NCI-H526 (cell line): ENCODE results near the gene ACOXL.

ENCODE experiments used
- DNase-seq, 2 experiments: peaks; one replicate each; lab custom pipeline; 2025; lab: John Stamatoyannopoulos, UW

Gene ACOXL

DNA sequence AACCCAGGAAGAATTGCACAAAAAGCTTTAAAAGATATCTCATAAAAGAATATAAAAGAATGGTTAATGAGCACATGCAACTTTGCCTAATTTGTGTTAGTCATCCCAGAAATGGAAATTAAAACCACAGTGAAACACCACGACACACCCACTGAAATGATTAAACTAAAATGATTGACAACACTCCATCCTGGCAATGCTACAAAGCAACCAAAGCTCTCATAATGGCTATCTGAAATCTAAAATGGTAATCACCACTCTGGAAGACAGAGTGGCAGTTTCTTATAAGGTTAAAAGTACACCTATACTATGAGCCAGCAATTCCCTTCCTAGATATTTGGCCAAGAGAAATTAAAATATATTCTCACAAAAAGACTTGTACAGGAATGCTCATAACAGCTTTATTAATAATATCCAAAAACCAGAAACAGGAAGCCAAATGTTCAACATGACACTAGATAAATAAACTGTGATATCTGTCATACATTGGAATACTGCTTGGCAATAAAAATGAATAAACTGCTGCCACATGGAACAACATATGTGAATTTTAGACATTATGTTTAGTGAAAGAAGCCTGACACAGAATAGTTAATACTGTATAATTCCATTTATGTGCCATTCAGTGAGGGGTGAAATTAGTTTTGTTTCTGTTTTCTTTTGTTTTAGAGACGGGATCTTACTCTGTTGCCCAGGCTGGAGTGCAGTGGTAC is 283.1 kb downstream of the ACOXL start:
- no peak for DNase-seq

DNA sequence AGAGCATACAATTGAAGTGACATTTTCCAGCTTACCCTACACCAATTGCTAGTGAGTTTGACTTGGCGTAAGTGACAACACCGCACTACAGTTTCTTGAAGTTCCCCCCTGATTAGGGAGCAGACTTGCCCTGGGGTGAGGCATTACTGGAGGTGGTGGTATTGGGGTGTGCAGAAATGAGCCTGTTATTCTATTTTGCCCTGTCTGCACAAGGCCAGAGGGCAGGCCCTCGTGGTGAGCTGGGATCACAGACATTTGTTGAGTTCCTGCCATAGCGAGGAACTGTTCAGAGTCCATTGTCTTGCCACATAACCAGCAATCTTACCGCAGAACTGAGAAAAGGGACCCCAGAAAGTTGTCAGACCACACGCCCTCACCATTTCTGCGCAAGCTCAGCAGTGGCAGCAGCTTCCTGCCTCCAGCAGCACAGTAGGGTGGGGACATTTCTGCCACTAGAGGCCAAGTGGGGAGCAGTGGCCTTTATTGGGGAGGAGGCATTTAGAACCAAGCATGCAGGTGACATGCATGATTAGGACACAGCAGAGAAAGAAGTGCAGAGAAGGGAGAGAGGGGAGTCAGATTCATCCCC is 284.8 kb downstream of the ACOXL start:
- no peak for DNase-seq

GRCh38 chr2:111017909-111018308 is 285.5 kb downstream of the ACOXL start:
- no peak for DNase-seq

DNA sequence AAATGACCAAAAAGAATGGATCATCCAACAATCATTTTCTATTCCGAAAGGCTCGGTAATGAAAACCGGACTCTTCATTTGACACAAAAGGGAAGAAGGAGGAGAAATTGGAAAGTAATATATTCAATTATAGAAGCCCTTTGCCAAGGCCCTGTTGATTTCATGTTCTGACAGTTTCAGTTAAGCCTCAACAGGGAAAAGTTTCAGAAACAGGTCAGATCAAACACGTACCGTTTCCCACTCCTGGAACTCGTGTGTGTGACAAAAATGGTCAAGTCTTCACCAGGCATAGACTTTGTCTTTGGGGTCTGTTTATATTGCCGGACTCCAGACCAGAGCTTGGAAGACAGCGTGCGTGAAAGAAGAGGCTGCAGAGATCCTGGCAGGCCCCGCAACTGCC is 287.0 kb downstream of the ACOXL start:
- no peak for DNase-seq

DNA sequence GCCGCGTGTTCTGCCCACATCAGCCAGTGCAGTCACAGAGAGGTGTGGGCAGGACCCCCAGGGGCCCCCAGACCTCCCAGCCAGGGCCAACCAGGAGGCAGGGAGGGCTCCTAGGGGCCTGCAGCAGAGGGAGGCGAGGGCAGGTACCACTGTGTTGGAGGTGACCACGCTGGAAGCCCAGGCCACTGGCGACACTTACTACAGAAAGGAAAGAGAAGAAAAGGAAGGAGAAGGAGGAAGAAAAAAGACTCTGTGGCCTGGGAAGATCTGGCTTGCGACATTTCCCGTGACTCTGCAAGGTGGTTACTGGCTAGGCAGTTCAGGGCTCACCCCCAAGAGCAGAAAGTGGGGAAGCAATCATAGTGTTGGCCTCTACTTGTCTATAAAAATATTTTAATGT is 290.3 kb downstream of the ACOXL start:
- DNase-seq = no peak

GRCh38 chr2:111024496-111024895 is 292.1 kb downstream of the ACOXL start:
- DNase-seq = no peak

DNA sequence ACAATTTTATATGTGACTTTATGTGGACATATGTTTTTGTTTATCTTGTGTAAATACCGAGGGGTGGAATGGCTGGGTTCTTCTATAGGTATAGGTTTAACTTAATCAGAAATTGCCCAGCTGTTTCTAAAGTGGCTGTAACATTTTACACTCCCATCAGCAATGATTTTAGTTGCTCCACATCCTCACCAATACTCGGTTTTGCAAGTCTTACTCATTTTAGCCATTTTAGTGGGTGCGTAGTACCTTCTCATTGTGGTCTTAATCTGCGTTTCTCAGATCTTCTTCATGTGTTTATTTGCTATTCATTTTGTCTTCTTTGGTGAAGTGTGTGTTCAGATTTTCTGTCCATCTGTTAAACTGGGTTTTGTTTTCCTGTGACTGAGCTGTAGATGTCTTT is 292.9 kb downstream of the ACOXL start:
- no peak for DNase-seq

- DNase-seq = no peak
Observed at GRCh38 chr2:111028720-111029119, 296.3 kb downstream of the ACOXL start.

GRCh38 chr2:111029181-111029927 is 297.0 kb downstream of the ACOXL start:
- DNase-seq = no peak

- DNase-seq = no peak
Observed at GRCh38 chr2:111030260-111030891, 298.0 kb downstream of the ACOXL start.

- DNase-seq = no peak
Observed at GRCh38 chr2:111030945-111031344, 298.6 kb downstream of the ACOXL start.

- DNase-seq = no peak
Observed at GRCh38 chr2:111031546-111032478, 299.4 kb downstream of the ACOXL start.

DNA sequence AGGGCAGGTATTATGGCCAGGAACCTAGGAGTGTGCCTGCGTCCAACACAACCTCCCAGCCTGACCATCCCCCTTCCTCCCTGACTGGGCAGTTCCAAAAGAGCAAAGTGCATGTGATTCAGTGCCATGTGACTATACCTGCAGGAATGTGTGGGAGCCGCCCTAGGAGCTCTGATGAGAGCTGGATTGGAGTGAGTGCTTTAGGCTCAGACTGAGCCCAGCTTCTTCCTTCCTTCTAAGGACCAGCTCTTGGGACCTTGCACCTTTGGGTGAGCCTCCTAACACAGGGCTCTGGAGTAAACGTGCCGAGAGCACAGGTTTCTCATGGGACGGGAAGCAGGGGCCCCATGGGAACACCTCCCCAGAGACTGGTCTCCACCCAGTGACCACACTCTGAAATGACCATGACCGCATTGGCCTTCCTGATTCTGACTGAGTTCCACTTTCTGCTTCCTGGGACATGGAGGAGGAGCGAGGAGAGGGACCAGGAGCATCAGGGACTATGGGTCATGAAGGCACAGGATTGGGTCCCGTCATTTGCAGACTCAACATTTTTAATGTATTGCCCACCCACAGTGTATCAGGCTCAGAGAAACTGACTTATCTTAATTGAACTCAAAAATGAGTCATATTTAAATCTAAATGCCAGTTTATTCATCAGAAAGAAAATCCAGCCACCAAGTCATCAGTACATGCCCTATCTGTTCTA is 300.5 kb downstream of the ACOXL start:
- DNase-seq = no peak

GRCh38 chr2:111034146-111034545 is 301.8 kb downstream of the ACOXL start:
- no peak for DNase-seq

- no peak for DNase-seq
Observed at GRCh38 chr2:111034606-111035005, 302.2 kb downstream of the ACOXL start.

- no peak for DNase-seq
Observed at GRCh38 chr2:111035830-111036441, 303.6 kb downstream of the ACOXL start.

GRCh38 chr2:111037128-111037527 is 304.8 kb downstream of the ACOXL start:
- DNase-seq = no peak

- no peak for DNase-seq
Observed at GRCh38 chr2:111039628-111040383, 307.4 kb downstream of the ACOXL start.

GRCh38 chr2:111041398-111042202 is 309.2 kb downstream of the ACOXL start:
- DNase-seq = no peak
